IMR-90 (cell line): Measurements from ENCODE around the gene IL4.

Source experiments
- CTCF ChIP-seq: conservative IDR thresholded peaks from 2 replicates; pipeline ENCODE4 v1.5.1; 2012; ENCODE audit warnings: mild to moderate bottlenecking, low read depth, low read length, improper control_type of control experiment
- NFE2L2 ChIP-seq: fragments of 150-350 bp; IDR thresholded peaks from 2 replicates; pipeline ENCODE4 v1.6.1; 2016; ENCODE audit warnings: low read depth, mild to moderate bottlenecking, low read length

GRCh38 chr5:132661231-132662003 lies 12.4 kb upstream of the IL4 start:
- no peak for TF ChIP-seq CTCF
- no peak for TF ChIP-seq NFE2L2
